ENCODE measurements around the gene TPRN.

GRCh38 chr9:137235424-137236237, 35.1 kb upstream of the TPRN start:
- TF ChIP-seq POLR2A (IDR thresholded peaks at IDR 0.05) (no peak), CTCF (IDR thresholded peaks at IDR 0.05 in 8 of 11, conservative IDR thresholded peaks at IDR 0.05 in 3 of 11) (no peak)
